HEK293T (cell line): ENCODE measurements around the gene ZNF182.
"Not testable (repeated sequence)": the region's sequence is repeated elsewhere in the genome, so short reads cannot be mapped to it uniquely, and the experiment has no call there.

ENCODE experiments used
- ARNT ChIP-seq: fragments of 450-650 bp; IDR thresholded peaks from 2 replicates; pipeline ENCODE4 v1.6.1; 2017; ENCODE audit warnings: mild to moderate bottlenecking
- BHLHE40 ChIP-seq: fragments of 450-650 bp; IDR thresholded peaks from 2 replicates; pipeline ENCODE4 v1.6.1; 2016; ENCODE audit warnings: mild to moderate bottlenecking, moderate library complexity, borderline replicate concordance
- CTBP1 ChIP-seq: fragments of 450-650 bp; IDR thresholded peaks from 2 replicates; pipeline ENCODE4 v1.6.1; 2016; ENCODE audit warnings: borderline replicate concordance
- ELF4 ChIP-seq: fragments of 450-650 bp; IDR thresholded peaks from 2 replicates; pipeline ENCODE4 v1.6.1; 2017; ENCODE audit warnings: antibody characterized with exemption
- FOXA1 ChIP-seq: fragments of 450-650 bp; IDR thresholded peaks from 2 replicates; pipeline ENCODE4 v1.6.1; 2016; ENCODE audit warnings: mild to moderate bottlenecking
- FOXK2 ChIP-seq: fragments of 450-650 bp; IDR thresholded peaks from 2 replicates; pipeline ENCODE4 v1.6.1; 2016; ENCODE audit warnings: mild to moderate bottlenecking
- FOXM1 ChIP-seq: fragments of 450-650 bp; IDR thresholded peaks from 2 replicates; pipeline ENCODE4 v1.6.1; 2017; ENCODE audit warnings: mild to moderate bottlenecking, borderline replicate concordance
- HDGF ChIP-seq: fragments of 450-650 bp; IDR thresholded peaks from 2 replicates; pipeline ENCODE4 v1.6.1; 2017; ENCODE audit warnings: antibody characterized with exemption, borderline replicate concordance
- LEF1 ChIP-seq: fragments of 450-650 bp; IDR thresholded peaks from 2 replicates; pipeline ENCODE4 v1.6.1; 2017; ENCODE audit warnings: mild to moderate bottlenecking, borderline replicate concordance
- NFRKB ChIP-seq: fragments of 450-650 bp; IDR thresholded peaks from 2 replicates; pipeline ENCODE4 v1.6.1; 2016; ENCODE audit warnings: mild to moderate bottlenecking, moderate library complexity
- PKNOX1 ChIP-seq: fragments of 450-650 bp; IDR thresholded peaks from 2 replicates; pipeline ENCODE4 v1.6.1; 2016
- SUZ12 ChIP-seq: fragments of 450-650 bp; IDR thresholded peaks from 2 replicates; pipeline ENCODE4 v1.6.1; 2016; ENCODE audit warnings: mild to moderate bottlenecking
- TARDBP ChIP-seq: fragments of 450-650 bp; IDR thresholded peaks from 2 replicates; pipeline ENCODE4 v1.6.1; 2016
- ZNF384 ChIP-seq: fragments of 450-650 bp; IDR thresholded peaks from 2 replicates; pipeline ENCODE4 v1.6.1; 2016

GRCh38 chrX:48016583-48017310 is 13.0 kb upstream of the ZNF182 start:
- not testable (repeated sequence) for TF ChIP-seq BHLHE40, ARNT, FOXA1, FOXM1, ELF4, ZNF384, CTBP1, TARDBP, NFRKB, FOXK2, LEF1, HDGF, PKNOX1, SUZ12
